Stimulated activated CD8-positive, alpha-beta memory T cell treated with anti-CD3 and anti-CD28 coated beads, Interleukin-7, amount 100 ng/mL, for 48 hours (primary cell): ENCODE data around the gene NRXN3.

Source experiments
- DNase-seq, 2 donors: peaks; one replicate each; pipeline ENCODE4 v3.0.0-alpha.2; 2020; ENCODE audit warnings: low read depth in 1 of 2; ENCODE audit errors: extremely low read depth in 1 of 2

NRXN3 gene

DNA sequence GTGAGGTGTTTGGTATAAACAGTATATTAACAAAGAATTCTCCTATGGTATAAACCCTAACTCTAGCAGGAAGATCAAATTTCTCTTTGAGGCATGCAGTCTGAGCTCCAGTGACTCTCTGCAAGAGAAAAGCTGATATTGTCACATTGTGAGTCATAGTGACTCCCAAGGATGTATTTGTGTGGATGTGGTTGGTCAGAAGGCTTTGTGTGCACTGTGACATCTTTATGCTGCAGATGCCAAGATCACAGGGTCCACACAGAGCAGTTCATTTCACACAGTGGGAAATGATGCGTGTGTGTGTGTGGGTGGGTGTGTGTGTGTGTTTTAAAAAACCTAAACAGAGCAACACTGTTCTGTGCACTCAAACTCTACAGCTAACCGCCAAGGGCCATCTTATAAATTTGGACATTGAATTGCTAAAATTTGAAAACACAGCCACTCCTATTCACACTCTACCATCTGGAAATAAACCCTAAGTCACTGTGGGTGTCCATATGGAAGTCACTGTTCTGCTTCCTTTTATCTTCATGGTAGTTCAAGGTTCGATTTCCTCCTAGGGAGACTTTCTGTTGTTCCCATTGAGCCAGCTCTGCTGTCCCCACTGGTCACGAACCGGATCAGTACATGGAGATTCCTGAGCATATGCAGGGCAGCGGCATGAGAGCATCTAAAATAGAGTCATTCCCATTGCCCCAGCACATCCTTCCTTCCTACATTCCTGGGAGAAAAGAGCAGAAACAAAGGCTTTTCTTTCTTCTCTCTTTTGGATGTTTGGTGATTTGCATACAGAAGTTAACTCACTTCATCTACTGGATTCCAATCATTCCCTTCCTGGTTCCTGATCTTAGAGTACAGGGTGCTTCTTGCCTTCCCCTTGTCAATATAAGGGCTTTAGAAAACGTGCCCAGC, 1313.6 kb downstream of the NRXN3 start:
- no peak for DNase-seq

DNA sequence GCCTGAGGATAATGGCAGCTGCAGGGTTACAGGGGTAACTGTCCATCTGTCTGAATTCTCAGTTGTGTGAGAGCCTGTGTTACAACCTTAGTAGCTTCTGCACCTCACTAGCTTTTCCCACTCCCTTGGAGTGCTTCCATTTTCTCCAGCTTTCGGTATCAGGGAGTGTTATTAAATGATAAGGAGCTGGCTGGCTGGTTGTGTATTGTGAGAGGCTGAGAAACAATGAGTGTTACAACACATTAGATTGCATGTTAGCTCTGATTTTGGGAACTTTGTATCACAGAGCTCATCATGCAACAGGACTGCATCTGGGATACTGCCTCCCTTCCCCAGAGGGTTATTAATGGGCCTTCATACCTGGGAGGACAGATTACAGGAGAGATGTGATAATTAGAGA, 1317.5 kb downstream of the NRXN3 start:
- DNase-seq: no peak

DNA sequence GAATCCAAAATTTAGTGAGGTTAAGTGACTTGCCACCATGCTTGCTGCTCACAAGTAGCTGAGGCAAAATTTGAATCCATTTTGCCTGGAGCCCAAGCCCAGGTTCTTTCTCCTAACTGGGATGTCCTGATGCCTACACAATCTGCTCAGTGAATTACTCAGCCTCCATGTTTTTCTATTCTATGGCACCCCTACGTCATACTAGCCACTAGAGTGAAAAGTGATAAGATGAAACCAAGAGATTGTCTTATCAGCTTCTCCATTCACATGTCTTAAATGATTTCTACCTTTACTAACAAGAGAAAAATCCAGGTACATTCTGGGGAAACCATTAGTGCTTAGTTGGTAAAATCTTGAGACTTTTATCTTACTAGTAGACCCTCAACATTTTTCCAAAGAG, 1321.0 kb downstream of the NRXN3 start:
- no peak for DNase-seq

DNA sequence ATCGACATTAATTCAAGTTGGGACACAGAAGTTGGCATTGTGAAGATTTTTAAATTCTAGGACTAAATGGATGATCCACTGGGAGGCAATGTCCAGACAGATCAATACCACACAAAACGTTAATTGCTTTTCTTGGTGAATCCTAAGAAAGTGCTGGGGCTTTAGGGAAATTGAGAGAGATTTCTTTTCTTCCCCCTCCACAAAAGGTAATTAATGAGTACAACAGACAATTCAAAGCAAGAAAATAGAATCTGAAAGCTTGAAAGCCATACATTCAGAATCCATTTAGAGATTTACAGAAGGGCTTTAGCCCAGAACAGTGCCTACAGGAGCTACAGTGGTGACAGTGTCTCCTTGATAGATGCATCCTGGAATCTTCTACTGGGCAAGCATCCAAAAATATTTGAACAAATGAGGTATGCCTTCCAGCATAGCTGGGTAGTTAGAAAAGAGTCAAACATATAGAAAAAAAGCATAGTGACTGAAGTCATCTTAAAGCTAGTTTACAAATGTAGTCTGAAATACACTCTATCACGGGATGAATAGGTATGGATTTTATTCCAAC, 1323.0 kb downstream of the NRXN3 start:
- no peak for DNase-seq

DNA sequence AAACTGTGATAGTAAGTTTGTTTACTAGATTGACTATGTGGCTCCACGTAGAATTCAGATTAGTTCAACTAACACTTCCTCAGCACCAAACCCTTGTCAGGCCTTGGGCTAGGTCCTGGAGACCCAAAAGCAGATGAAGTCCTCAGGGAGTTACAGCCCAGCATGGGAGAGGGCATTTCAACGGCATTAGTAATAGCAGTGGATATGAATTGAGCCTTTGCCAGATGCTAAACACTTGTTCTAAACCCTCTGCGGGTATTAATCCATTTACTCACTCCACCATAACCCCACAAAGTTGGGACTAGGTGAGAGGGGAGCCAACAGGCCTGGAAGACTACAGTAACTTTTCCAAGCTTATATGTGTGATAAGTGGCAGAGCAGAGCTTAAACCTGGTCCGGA, 1326.5 kb downstream of the NRXN3 start:
- DNase-seq: no peak

DNA sequence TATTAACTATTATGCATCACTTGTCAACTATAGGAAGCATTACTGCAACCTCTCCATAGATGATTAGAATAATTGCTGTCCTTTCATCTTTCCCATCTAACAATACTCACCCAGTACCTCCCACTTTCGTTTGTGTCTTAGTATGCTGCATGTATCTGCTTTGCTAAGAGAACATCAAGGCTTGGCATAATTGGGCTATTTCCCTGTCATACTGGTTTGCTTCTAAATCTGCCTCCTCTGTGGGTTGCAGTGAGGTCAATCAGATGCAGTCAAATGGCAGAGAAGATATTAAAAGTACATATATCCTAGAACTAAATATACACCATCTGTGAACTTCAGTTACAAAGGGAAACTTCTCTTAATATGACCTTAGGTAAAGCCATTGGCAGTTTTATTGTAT, 1330.3 kb downstream of the NRXN3 start:
- no peak for DNase-seq

DNA sequence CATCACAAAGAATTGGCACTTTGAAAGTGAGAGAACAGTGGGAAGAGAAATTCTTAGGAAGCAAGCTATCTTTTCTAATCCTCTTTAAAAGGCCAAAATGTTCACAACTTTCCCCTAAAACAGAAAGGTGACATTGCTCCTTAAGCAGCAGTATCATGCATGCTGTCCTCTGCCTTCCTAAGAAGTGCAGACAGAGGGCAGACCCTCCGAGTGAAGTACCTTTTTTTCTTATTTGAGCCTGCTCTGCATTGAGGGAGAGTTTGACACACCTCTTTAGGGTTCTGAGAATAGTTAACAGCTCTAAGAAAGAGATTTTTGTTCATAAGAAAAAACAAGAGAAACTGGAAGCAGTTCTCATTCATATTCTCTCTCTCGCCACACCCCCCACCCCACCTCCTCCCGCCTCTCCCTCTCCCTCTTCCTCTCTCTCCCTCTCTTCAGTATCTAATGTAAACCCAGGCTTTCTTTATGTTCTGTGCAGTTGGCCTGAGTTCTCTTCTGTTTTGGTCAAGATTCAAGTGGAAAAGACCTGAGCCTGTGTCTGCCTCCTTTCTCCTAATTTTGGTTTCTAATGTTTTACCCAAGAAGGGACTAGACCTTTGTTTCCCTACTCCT, 1332.1 kb downstream of the NRXN3 start:
- DNase-seq: no peak

DNA sequence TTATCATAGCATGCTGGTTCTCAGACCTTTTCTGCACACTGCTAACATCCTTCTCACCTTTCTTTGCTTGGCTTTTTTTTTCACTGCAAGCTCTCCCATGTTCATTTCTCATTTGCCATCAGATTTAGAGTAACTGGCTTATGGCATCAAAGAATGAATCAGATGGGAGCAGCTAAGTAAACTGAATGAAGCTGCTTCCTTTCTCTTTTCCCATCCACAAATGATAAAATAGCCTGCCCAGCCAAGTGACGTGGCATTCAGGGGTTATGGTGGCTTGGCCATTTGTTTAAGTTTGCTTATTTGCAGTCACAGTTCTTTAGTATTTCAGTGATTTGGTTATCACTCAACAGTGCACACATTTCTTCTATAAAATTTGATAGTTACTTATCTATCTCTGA, 1332.6 kb downstream of the NRXN3 start:
- DNase-seq: no peak

DNA sequence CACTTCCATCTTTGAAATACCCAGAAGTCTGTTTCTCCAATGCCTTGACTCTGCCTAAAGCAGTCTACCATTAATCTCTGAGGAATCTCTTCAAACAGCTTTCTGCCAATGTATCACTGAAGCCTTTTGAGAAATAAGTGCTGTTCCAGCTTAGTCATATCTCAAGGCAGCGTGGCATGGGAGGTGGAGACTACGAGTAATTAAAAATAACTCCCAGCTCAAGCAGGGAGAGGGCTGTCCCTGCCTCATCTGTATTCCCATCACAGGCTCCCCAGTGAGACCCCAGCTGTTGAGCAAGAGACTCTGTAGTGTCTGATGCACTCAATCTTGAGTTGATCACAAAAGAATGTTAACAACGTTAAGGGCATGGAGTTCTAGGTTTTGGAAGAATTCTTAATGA, 1340.5 kb downstream of the NRXN3 start:
- DNase-seq: no peak

DNA sequence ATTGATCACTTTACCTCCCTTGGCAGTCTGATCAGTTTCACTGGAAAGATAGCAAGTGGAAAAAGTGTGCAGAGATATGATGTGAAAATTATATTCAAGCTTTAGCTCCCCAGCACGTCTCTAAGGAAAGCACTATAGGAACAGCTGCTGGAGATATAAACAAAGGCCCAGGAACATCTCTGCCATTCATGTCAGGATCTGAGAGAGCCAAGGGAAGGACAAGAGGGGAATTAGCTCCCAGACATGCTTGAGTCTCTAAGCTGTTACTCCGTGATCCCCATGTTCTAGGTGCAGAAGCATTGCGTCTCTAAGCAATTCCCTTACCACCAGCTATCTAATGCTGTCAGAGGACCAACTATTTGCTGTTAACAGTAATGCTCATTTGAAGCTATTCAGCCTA, 1341.0 kb downstream of the NRXN3 start:
- DNase-seq: no peak

DNA sequence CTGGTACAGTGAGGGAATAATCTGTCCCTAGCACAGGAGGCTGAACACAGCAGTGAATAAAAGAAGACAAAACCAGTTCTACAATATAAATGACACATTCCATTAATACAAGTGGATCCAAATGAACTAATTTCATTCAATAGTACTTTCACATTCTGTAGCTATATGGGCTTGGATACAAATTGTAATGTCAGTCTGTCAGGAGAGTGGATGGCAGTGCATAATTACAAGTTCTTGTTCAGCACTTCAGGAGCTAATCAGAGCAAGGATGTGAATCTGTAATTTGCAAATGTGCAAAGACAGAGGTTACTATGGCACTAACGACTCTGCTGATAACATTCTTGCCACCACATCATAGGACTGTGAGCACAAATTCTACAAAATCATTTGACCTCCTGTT, 1343.3 kb downstream of the NRXN3 start:
- DNase-seq: no peak

DNA sequence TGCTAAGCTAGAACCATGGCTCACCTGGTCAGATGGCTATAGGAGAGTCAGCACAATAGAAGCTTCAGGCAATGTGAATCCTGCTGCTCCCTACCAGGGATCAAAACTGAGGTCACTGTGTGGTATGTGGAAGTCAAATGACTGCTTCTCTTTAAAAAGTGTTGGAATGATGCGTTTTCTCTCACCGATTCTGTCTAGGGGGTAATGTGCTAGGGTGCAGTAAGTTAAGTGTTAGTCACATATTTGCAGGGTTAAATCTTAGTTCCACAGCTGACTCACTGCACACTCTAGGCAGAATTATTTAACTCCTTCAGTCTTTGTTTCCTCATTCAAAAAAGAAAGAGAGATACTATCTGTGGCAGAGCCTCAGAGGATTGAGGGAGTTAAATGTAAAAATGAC, 1344.5 kb downstream of the NRXN3 start:
- DNase-seq: no peak

DNA sequence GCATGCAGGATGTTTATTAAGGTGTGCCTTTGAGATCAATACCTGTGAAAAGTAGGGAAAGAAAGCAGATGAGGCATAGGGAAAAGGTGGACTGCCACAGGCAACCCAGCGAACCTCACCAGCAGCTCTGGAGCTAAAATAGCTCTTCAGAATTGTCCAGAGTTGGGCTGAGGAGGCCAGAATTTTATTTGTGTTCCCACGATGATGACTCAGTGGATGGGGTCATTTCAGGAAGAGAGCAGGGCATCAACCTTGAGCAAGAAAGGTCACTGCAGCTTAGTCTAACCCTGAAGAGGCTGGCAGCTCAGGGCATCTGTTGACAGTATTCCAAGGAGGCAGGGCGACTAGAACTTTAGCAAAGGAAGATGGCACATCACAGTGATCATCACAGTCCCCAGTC, 1345.0 kb downstream of the NRXN3 start:
- no peak for DNase-seq

DNA sequence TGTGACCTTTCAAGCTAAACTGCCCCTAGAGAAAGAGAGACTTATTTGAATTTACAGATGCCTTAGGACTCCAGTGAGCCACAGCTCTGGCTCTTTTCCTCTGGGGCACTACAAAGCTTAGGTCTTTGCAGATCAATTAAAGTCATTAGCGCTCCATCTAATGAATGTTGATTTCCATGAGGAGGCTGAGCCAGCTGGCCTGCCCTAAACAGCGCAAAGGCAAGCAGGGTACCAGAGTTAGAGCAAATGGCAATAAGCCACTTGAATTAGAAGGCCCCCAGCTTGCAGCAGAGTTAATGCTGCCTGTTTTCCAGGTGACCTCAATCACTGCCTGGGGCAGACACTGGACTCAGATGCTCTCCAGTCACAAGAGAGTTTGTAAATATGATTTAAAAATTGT, 1345.8 kb downstream of the NRXN3 start:
- no peak for DNase-seq

DNA sequence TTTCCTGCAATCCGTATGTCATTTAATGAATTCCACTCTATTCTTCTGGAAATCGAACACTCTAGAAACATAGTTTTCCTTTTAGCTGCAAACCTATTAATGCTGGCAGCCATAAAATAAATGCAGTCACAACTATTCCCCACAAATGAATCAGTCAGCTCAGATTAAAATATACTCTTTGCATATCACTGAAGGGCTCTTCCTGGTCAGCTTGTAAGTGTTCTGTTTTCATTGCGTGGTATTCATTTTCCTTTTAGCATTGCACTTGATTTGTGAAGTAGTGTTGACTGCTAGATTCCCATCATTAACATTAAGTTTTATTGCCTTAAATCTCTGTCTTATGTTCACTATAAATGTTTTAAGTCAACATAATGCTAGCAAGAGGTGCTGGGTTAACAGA, 1355.2 kb downstream of the NRXN3 start:
- DNase-seq: no peak

DNA sequence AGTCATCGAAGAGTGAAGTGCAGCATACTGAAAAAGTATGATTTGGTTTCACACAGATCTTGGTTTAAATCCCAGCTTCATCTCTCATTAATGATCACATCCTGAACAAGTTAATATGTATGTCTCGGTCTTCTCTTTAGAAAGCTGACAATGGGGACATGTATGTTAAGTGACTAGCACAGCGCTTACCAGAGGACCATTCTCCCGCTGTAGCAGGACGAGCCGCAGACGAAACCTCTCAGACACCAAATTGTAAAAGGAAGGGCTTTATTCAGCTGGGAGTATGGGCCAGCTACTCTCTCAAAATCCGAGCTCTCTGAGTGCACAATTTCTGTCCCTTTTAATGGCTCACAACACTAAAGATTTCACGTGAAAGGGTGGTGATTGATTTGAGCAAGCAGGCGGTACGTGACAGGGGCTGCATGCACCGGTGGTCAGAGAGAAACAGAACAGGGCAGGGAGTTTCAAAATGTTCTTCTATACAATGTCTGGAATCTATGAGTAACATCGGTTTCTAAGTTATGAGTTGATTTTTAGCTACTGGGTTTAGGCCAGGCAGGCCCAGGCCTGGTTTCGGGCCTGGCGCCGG, 1358.7 kb downstream of the NRXN3 start:
- no peak for DNase-seq

DNA sequence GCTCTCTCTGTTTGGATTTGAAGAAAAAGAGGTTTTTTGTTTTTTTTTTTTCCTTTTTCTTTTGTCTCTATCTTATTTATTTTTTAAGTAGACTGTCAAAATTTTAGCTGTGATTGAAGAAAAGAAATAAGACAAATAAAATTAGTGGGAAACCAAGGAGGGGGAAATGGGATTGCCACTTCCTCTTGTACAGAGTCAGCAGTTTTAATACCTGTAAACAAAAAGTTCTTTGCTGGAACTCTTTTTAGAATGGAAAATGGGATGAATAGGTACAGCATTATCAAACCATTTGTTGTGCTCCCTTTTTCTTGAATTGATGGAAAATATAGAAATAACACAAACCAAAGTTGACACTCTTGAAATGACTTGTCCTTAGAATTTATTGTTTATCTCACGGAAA, 1360.4 kb downstream of the NRXN3 start:
- no peak for DNase-seq

DNA sequence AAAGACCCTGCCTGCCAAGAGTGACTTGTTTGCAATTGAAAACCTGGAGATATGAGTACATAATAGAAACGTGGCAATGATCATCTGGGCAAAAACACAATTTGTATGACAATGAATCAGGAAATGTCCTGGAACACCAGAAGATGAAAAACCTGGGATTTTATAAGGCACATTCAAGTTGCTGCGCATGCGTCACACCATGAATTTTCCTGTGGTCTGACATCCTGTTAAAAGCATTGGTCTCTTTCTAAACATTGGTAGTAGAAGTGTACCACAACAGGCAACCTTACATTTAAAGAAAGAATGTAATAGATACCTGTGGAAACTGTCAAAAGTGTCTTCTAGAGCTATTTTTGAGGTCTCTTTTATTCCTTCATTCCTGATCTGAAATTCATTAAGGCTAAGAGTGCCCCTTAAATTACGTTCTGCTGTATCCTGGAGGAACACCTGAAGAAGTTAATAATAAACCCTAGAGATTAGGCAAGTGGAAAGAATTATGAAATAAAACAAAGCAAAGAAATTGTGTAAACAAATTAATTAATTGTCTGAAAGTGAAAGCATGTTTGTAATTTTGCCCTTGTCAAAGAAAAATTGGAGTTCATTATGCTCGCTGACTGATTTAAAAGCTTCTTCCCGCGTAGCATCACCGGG, 1364.7 kb downstream of the NRXN3 start:
- DNase-seq: no peak

DNA sequence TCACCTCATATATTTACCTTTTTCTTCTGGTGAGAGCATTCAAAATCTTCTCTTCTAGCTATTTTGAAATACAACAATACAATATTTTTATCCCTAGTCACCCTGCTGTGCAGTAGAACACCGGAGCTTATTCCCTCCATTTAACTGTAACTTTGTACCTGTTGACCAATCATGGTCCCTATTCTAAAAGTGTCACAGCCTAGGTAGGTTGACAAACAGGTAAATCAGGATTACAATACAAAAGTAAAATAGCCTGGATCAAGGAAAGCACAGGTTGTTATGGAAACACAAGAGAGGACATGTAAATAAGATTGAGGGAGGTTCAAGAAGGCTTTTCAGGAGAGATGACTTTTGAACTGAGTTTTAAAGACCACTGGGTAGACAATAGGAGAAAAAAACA, 1370.2 kb downstream of the NRXN3 start:
- DNase-seq: no peak

DNA sequence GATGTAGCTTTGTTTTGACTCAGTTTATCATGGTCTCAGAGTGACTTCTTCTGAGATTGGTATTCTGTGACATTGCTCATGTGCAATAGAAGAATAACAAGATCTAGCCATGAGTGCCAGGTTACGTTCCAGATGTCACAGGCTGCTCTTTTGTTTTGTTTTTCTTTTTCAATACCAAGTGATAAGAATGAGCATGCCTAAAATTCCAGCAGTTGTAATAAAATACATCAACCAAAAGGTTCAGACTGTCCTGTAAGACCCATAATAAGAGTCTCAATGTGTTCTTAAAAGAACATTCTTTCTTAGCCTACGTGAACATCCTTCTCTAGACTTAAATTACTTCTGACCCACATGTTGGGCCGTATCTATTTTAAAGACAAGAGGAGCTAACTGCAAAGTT, 1371.9 kb downstream of the NRXN3 start:
- DNase-seq: no peak

DNA sequence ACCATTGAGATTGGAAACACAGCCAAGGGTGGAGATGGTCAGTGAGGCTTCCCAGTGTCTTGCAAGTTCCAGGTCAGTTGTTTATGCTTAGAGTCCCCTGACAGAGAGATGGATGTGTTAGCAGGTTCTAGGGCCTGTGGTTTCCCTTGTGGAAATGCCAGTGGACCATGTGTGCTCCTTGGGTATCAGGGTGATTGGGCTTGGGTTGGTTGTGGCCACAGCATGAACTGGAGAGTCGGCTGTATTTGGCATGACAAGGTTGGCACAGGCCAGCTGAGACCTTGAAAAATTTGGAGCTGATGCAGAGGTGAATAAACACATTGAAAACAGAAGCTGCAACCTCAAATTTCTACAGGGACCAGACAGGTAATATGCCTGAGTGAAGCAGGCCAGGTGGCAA, 1373.2 kb downstream of the NRXN3 start:
- no peak for DNase-seq
